Esophagus muscularis mucosa (tissue), 3 donors: ENCODE data around the gene AGAP6.
"Not testable (repeated sequence)": the region's sequence is repeated elsewhere in the genome, so short reads cannot be mapped to it uniquely, and the experiment has no call there.

Experiments
- EP300 ChIP-seq: sonication (generic); formaldehyde crosslinking; IDR thresholded peaks from one replicate; pipeline ENCODE4 v1.6.1; 2017; ENCODE audit warnings: antibody characterized with exemption
- TF ChIP-seq, protein P1 (sequence below), 3 experiments: fragments of 200-600 bp in 2 of 3; fragments of 450-650 bp in 1 of 3; sonication (generic) in 2 of 3; IDR thresholded peaks; one replicate each; pipeline ENCODE4 v1.5.1; 2017 to 2019; ENCODE audit warnings: antibody characterized with exemption in 3 of 3, mild to moderate bottlenecking in 2 of 3, moderate library complexity in 1 of 3

DNA sequence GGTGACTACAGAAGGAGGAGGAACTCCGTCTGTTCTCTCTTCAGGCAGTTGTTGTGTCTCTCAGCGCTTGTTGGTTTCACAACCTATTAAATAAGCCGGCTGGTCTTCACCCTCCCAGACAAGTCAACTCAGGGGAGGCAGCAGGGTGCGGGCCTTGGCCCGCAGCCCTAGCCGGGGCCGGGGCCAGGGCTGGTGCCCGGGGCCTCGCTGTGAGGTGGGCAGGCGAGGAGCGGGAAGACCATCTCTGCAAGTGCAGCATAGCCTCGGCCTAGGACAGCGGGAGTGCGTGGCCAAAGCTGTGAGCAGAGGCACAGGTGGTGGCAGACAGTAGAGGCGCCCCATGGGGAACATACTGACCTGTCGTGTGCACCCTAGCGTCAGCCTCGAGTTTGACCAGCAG is at the start of gene AGAP6:
- not testable (repeated sequence) for TF ChIP-seq EP300
- TF ChIP-seq, protein P1, sequence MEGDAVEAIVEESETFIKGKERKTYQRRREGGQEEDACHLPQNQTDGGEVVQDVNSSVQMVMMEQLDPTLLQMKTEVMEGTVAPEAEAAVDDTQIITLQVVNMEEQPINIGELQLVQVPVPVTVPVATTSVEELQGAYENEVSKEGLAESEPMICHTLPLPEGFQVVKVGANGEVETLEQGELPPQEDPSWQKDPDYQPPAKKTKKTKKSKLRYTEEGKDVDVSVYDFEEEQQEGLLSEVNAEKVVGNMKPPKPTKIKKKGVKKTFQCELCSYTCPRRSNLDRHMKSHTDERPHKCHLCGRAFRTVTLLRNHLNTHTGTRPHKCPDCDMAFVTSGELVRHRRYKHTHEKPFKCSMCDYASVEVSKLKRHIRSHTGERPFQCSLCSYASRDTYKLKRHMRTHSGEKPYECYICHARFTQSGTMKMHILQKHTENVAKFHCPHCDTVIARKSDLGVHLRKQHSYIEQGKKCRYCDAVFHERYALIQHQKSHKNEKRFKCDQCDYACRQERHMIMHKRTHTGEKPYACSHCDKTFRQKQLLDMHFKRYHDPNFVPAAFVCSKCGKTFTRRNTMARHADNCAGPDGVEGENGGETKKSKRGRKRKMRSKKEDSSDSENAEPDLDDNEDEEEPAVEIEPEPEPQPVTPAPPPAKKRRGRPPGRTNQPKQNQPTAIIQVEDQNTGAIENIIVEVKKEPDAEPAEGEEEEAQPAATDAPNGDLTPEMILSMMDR (IDR thresholded peaks at IDR 0.05) = not testable (repeated sequence)
